HL-60/S4 treated with phorbol 12-myristate 13-acetate at 8.2 ng/mL for 4 days and 3 days (cell line): Measurements from ENCODE around the gene ZNF195.
"Not testable (repeated sequence)": the region's sequence is repeated elsewhere in the genome, so short reads cannot be mapped to it uniquely, and the experiment has no call there.

ENCODE experiments used
- in situ Hi-C: fragments of 300-500 bp; cut with MboI; formaldehyde crosslinking; loops from 2 replicates; pipeline ENCODE4 v1.15.0; 2022; ENCODE audit warnings: low sequenced_read_pairs

The ZNF195 gene

GRCh38 chr11:3402861-3403250, 23.9 kb upstream of the ZNF195 start:
- in situ Hi-C loops: not testable (repeated sequence)

- in situ Hi-C loops: not testable (repeated sequence)
These were observed 23.4 kb upstream of the ZNF195 start for GRCh38 chr11:3402181-3402860.

- in situ Hi-C loops: not testable (repeated sequence)
These were observed 22.1 kb upstream of the ZNF195 start for GRCh38 chr11:3401052-3401451.

- in situ Hi-C loops: not testable (repeated sequence)
These were observed 19.6 kb upstream of the ZNF195 start for GRCh38 chr11:3398509-3398908.

GRCh38 chr11:3398106-3398505, 19.2 kb upstream of the ZNF195 start:
- in situ Hi-C loops: not testable (repeated sequence)

- in situ Hi-C loops: not testable (repeated sequence)
These were observed 18.3 kb upstream of the ZNF195 start for GRCh38 chr11:3397210-3397609.

- in situ Hi-C loops: not testable (repeated sequence)
These were observed 16.5 kb upstream of the ZNF195 start for GRCh38 chr11:3395468-3395867.

GRCh38 chr11:3394956-3395355, 16.0 kb upstream of the ZNF195 start:
- in situ Hi-C loops: not testable (repeated sequence)

GRCh38 chr11:3393450-3393849, 14.5 kb upstream of the ZNF195 start:
- in situ Hi-C loops: not testable (repeated sequence)

GRCh38 chr11:3382613-3383285, 3.8 kb upstream of the ZNF195 start:
- in situ Hi-C loops: no loop called here

- in situ Hi-C loops: no loop called here
These were observed 2.8 kb upstream of the ZNF195 start for GRCh38 chr11:3381794-3382193.

- in situ Hi-C loops: no loop called here
These were observed 2.0 kb upstream of the ZNF195 start for GRCh38 chr11:3380706-3381545.

- in situ Hi-C loops: no loop called here
These were observed 3.4 kb downstream of the ZNF195 start for GRCh38 chr11:3375552-3375951.

- in situ Hi-C loops: no loop called here
These were observed 8.6 kb downstream of the ZNF195 start for GRCh38 chr11:3370311-3370870.

- in situ Hi-C loops: no loop called here
These were observed 9.6 kb downstream of the ZNF195 start for GRCh38 chr11:3369366-3369765.

GRCh38 chr11:3368199-3368598, 10.7 kb downstream of the ZNF195 start:
- in situ Hi-C loops: no loop called here

- in situ Hi-C loops: no loop called here
These were observed 11.7 kb downstream of the ZNF195 start for GRCh38 chr11:3367221-3367620.

- in situ Hi-C loops: no loop called here
These were observed 19.7 kb downstream of the ZNF195 start for GRCh38 chr11:3359092-3359824.

- in situ Hi-C loops: no loop called here
These were observed 20.8 kb downstream of the ZNF195 start for GRCh38 chr11:3357994-3358676.

GRCh38 chr11:3357302-3357701, 21.6 kb downstream of the ZNF195 start:
- in situ Hi-C loops: no loop called here
